Measurements from ENCODE around the gene ASPM.
A peak's percentile ranks its signal among the peaks of the same experiment; 100 is the strongest.

The ASPM gene, protein sequence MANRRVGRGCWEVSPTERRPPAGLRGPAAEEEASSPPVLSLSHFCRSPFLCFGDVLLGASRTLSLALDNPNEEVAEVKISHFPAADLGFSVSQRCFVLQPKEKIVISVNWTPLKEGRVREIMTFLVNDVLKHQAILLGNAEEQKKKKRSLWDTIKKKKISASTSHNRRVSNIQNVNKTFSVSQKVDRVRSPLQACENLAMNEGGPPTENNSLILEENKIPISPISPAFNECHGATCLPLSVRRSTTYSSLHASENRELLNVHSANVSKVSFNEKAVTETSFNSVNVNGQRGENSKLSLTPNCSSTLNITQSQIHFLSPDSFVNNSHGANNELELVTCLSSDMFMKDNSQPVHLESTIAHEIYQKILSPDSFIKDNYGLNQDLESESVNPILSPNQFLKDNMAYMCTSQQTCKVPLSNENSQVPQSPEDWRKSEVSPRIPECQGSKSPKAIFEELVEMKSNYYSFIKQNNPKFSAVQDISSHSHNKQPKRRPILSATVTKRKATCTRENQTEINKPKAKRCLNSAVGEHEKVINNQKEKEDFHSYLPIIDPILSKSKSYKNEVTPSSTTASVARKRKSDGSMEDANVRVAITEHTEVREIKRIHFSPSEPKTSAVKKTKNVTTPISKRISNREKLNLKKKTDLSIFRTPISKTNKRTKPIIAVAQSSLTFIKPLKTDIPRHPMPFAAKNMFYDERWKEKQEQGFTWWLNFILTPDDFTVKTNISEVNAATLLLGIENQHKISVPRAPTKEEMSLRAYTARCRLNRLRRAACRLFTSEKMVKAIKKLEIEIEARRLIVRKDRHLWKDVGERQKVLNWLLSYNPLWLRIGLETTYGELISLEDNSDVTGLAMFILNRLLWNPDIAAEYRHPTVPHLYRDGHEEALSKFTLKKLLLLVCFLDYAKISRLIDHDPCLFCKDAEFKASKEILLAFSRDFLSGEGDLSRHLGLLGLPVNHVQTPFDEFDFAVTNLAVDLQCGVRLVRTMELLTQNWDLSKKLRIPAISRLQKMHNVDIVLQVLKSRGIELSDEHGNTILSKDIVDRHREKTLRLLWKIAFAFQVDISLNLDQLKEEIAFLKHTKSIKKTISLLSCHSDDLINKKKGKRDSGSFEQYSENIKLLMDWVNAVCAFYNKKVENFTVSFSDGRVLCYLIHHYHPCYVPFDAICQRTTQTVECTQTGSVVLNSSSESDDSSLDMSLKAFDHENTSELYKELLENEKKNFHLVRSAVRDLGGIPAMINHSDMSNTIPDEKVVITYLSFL (N-terminal part only)

GRCh38 chr1:197146101-197147095 lies at the start of gene ASPM:
Gene ASPM, minus strand, starts transcription at chr1:197146669. Its CDS starts 232 bp downstream, at chr1:197146437.
- no peaks in the 10 kb centered on the region for H3K9me3 ChIP-seq (ENCODE audit: control insufficient read depth, low read length)
- H3K4me1 ChIP-seq (ENCODE audit: control insufficient read depth, insufficient read depth, low read length) = no peaks in the 10 kb centered on the region
- H3K36me3 ChIP-seq (ENCODE audit: control insufficient read depth, insufficient read depth, low read length) = no peaks in the 10 kb centered on the region
- H3K4me3 ChIP-seq (ENCODE audit: low read length) = peak within 1 kb of the TSS; percentile 75
- no peaks in the 10 kb centered on the region for H3K27me3 ChIP-seq (ENCODE audit: control insufficient read depth, insufficient read depth, low read length)
- peak within 1 kb of the TSS; percentile 60 for H3K9ac ChIP-seq (ENCODE audit: low read length)

GRCh38 chr1:197195100-197195499 lies 48.6 kb upstream of the ASPM start:
- peaks cover 3% of the 10 kb centered on the region for H3K4me1 ChIP-seq (ENCODE audit: control insufficient read depth, insufficient read depth, low read length)
- no peaks in the 10 kb centered on the region for H3K9me3 ChIP-seq (ENCODE audit: control insufficient read depth, low read length)
- H3K9ac ChIP-seq (ENCODE audit: low read length) = no peak overlapping the region
- no peak overlapping the region for H3K4me3 ChIP-seq (ENCODE audit: low read length)
- H3K27me3 ChIP-seq (ENCODE audit: control insufficient read depth, insufficient read depth, low read length) = no peaks in the 10 kb centered on the region
- no peaks in the 10 kb centered on the region for H3K36me3 ChIP-seq (ENCODE audit: control insufficient read depth, insufficient read depth, low read length)

- H3K9ac ChIP-seq (ENCODE audit: low read length) = no peak overlapping the region
- H3K4me1 ChIP-seq (ENCODE audit: control insufficient read depth, insufficient read depth, low read length) = no peaks in the 10 kb centered on the region
- H3K36me3 ChIP-seq (ENCODE audit: control insufficient read depth, insufficient read depth, low read length) = no peaks in the 10 kb centered on the region
- H3K27me3 ChIP-seq (ENCODE audit: control insufficient read depth, insufficient read depth, low read length) = no peaks in the 10 kb centered on the region
- no peaks in the 10 kb centered on the region for H3K9me3 ChIP-seq (ENCODE audit: control insufficient read depth, low read length)
- H3K4me3 ChIP-seq (ENCODE audit: low read length) = no peak overlapping the region
These were observed 37.7 kb upstream of the ASPM start for GRCh38 chr1:197184190-197184589.

DNA sequence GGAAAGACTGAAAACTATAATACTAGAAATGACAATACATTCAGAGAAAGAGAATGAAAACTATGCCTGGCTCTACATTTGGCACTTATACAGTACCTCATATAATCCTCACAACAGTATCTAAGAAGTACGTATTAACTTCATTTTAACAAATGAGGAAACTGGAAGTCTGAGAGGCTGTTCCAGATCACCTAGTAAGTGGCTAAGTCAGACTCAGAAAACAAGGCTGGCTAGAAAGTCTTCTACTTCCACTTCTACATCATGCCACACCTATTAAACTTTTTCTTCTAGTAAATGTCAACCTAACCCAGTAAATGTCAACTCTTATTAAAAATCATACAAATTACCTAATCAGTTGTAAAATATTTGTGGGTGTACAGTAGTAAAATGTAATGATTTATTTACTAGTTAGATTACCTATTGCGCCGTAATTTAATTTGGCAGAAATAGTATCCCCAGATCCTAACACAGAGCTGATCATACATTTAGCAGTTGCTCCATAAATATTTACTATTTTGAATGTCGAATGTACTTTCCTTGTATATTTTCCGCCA lies 36.8 kb upstream of the ASPM start:
- Histone ChIP-seq H3K4me3 (ENCODE audit: low read length) (no peak overlapping the region), H3K4me1 (ENCODE audit: control insufficient read depth, insufficient read depth, low read length) (no peaks in the 10 kb centered on the region), H3K27me3 (ENCODE audit: control insufficient read depth, insufficient read depth, low read length) (no peaks in the 10 kb centered on the region), H3K9me3 (ENCODE audit: control insufficient read depth, low read length) (no peaks in the 10 kb centered on the region), H3K36me3 (ENCODE audit: control insufficient read depth, insufficient read depth, low read length) (no peaks in the 10 kb centered on the region), H3K9ac (ENCODE audit: low read length) (no peak overlapping the region)

- no peak overlapping the region for H3K4me3 ChIP-seq (ENCODE audit: low read length)
- no peaks in the 10 kb centered on the region for H3K36me3 ChIP-seq (ENCODE audit: control insufficient read depth, insufficient read depth, low read length)
- H3K9me3 ChIP-seq (ENCODE audit: control insufficient read depth, low read length) = no peaks in the 10 kb centered on the region
- H3K4me1 ChIP-seq (ENCODE audit: control insufficient read depth, insufficient read depth, low read length) = no peaks in the 10 kb centered on the region
- H3K27me3 ChIP-seq (ENCODE audit: control insufficient read depth, insufficient read depth, low read length) = no peaks in the 10 kb centered on the region
- H3K9ac ChIP-seq (ENCODE audit: low read length) = no peak overlapping the region
These were observed 36.2 kb upstream of the ASPM start for GRCh38 chr1:197182716-197183115.

DNA sequence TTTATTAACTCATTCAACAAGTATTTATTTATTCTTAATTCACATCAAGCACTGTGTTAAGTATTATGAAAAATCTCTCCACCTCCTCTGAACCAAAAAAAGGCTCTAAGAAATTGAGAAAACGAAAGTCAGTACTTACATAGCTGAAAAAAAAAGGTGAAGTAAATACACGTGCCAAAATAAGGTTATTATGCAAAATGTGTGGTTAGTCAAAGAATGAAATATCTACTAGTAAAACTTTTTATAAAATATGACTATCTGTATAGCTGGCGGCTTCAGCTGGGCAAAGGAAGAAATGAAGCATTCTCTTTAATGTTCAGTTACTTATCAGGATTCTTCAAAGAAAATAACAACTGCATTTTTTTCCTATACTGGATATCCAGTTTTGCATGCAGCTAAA lies 35.5 kb upstream of the ASPM start:
- no peak overlapping the region for H3K9ac ChIP-seq (ENCODE audit: low read length)
- no peaks in the 10 kb centered on the region for H3K4me1 ChIP-seq (ENCODE audit: control insufficient read depth, insufficient read depth, low read length)
- H3K36me3 ChIP-seq (ENCODE audit: control insufficient read depth, insufficient read depth, low read length) = no peaks in the 10 kb centered on the region
- H3K27me3 ChIP-seq (ENCODE audit: control insufficient read depth, insufficient read depth, low read length) = no peaks in the 10 kb centered on the region
- no peaks in the 10 kb centered on the region for H3K9me3 ChIP-seq (ENCODE audit: control insufficient read depth, low read length)
- no peak overlapping the region for H3K4me3 ChIP-seq (ENCODE audit: low read length)

DNA sequence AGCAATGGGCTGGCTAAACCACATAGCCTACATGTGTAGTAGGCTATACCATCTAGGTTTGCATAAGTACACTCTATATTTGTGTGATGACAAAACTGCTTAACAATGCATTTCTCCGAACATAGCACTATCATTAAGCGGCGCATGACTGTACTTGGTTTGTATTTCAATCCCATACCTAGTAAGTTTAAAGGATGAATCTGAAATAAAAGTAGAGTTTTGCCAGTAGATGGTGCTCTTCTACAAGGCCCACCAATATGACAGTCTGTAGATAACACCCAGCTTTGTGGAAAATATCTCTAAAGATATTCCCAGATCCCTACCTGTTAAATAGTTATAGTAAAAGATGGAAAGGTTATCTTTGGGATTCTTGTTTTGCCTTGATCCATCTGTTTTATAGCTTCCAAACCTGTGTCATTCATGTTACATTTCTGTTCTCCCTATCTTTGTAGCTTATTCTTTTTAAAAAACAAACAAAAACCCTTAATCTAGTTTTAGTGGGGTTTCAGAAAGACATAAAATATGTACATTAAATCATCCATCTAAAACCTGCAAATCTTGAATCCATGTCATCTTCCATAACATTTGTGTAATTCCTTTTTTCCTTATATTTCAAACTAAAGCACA lies 33.9 kb upstream of the ASPM start:
- Histone ChIP-seq H3K27me3 (ENCODE audit: control insufficient read depth, insufficient read depth, low read length) (no peaks in the 10 kb centered on the region), H3K4me1 (ENCODE audit: control insufficient read depth, insufficient read depth, low read length) (no peaks in the 10 kb centered on the region), H3K9ac (ENCODE audit: low read length) (no peak overlapping the region), H3K9me3 (ENCODE audit: control insufficient read depth, low read length) (no peaks in the 10 kb centered on the region), H3K36me3 (ENCODE audit: control insufficient read depth, insufficient read depth, low read length) (no peaks in the 10 kb centered on the region), H3K4me3 (ENCODE audit: low read length) (no peak overlapping the region)

DNA sequence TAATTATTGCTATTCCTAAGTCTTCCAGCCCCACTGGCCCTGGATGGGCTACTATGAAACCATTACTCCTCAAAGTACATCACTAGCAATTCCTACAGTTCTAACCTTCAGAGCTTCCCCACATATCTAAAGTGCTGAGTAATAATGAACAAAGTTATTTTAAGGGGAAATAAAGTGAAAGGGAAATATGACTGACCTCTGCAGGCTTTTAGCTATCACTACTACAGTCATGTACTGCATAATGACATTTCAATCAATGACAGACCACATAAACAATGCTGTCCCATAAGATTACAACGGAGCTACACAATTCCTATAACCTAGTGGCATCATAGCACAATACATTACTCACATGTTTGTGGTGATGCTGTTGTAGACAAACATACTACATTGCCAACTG lies 32.5 kb upstream of the ASPM start:
- Histone ChIP-seq H3K27me3 (ENCODE audit: control insufficient read depth, insufficient read depth, low read length) (no peaks in the 10 kb centered on the region), H3K4me3 (ENCODE audit: low read length) (no peak overlapping the region), H3K9me3 (ENCODE audit: control insufficient read depth, low read length) (no peaks in the 10 kb centered on the region), H3K36me3 (ENCODE audit: control insufficient read depth, insufficient read depth, low read length) (no peaks in the 10 kb centered on the region), H3K9ac (ENCODE audit: low read length) (no peak overlapping the region), H3K4me1 (ENCODE audit: control insufficient read depth, insufficient read depth, low read length) (no peaks in the 10 kb centered on the region)

- Histone ChIP-seq H3K9me3 (ENCODE audit: control insufficient read depth, low read length) (no peaks in the 10 kb centered on the region), H3K36me3 (ENCODE audit: control insufficient read depth, insufficient read depth, low read length) (no peaks in the 10 kb centered on the region), H3K4me1 (ENCODE audit: control insufficient read depth, insufficient read depth, low read length) (peaks cover 7% of the 10 kb centered on the region), H3K9ac (ENCODE audit: low read length) (no peak overlapping the region), H3K27me3 (ENCODE audit: control insufficient read depth, insufficient read depth, low read length) (no peaks in the 10 kb centered on the region), H3K4me3 (ENCODE audit: low read length) (no peak overlapping the region)
These were observed 28.3 kb upstream of the ASPM start for GRCh38 chr1:197174818-197175217.

- Histone ChIP-seq H3K4me3 (ENCODE audit: low read length) (no peak overlapping the region), H3K27me3 (ENCODE audit: control insufficient read depth, insufficient read depth, low read length) (no peaks in the 10 kb centered on the region), H3K9ac (ENCODE audit: low read length) (no peak overlapping the region), H3K36me3 (ENCODE audit: control insufficient read depth, insufficient read depth, low read length) (no peaks in the 10 kb centered on the region), H3K4me1 (ENCODE audit: control insufficient read depth, insufficient read depth, low read length) (peaks cover 7% of the 10 kb centered on the region), H3K9me3 (ENCODE audit: control insufficient read depth, low read length) (no peaks in the 10 kb centered on the region)
These were observed 27.4 kb upstream of the ASPM start for GRCh38 chr1:197173571-197174507.

Measured in mucosa of stomach (tissue), 1 donor.